Transverse colon (tissue), 4 donors: Measurements from ENCODE around the gene REEP5. TPM values are rescaled to one million over a fixed set of nuclear protein-coding genes. Genes with fewer than 3 reads are reported as not detected.
"Not testable (repeated sequence)": the region's sequence is repeated elsewhere in the genome, so short reads cannot be mapped to it uniquely, and the experiment has no call there.

ENCODE experiments used
- DNase-seq: peaks from one replicate; pipeline ENCODE4 v3.0.0-alpha.2; 2019
- H3K27ac ChIP-seq, 4 donors: fragments of 200-600 bp; sonication (generic); 2 replicates each; pipeline ENCODE4 v1.5.1; 2016 to 2018; ENCODE audit warnings: inconsistent platforms in 4 of 4
- H3K27me3 ChIP-seq: fragments of 200-600 bp; sonication (generic); 2 replicates; pipeline ENCODE4 v1.5.1; 2017; ENCODE audit warnings: inconsistent platforms
- H3K36me3 ChIP-seq, 4 donors: fragments of 200-600 bp; sonication (generic); 2 replicates each; pipeline ENCODE4 v1.5.1; 2017 to 2019; ENCODE audit warnings: inconsistent platforms in 4 of 4
- H3K4me1 ChIP-seq, 4 donors: fragments of 200-600 bp; sonication (generic); 2 replicates each; pipeline ENCODE4 v1.5.1; 2017 to 2020; ENCODE audit warnings: inconsistent platforms in 4 of 4
- H3K4me3 ChIP-seq, 4 donors: fragments of 200-600 bp; sonication (generic); 1 replicate in 1 of 4; 2 replicates in 3 of 4; pipeline versions ENCODE4 v1.5.1 to v1.6.1; 2017 to 2019; ENCODE audit warnings: inconsistent platforms in 4 of 4
- H3K9me3 ChIP-seq, 2 donors: fragments of 200-600 bp; sonication (generic); 2 replicates each; pipeline ENCODE4 v1.5.1; 2017 to 2019; ENCODE audit warnings: inconsistent platforms in 2 of 2
- EP300 ChIP-seq: sonication (generic); formaldehyde crosslinking; IDR thresholded peaks from one replicate; pipeline ENCODE4 v1.6.1; 2017; ENCODE audit warnings: antibody characterized with exemption, low read depth
- POLR2A ChIP-seq: fragments of 450-650 bp; IDR thresholded peaks from one replicate; pipeline ENCODE4 v1.6.1; 2016; ENCODE audit warnings: antibody characterized with exemption, mild to moderate bottlenecking, moderate library complexity
- POLR2AphosphoS5 ChIP-seq, 3 donors: sonication (generic); formaldehyde crosslinking; IDR thresholded peaks; one replicate each; pipeline ENCODE4 v1.6.1; 2016; ENCODE audit warnings: antibody characterized with exemption in 3 of 3
- WGBS, 2 donors: methylation state at CpG; one replicate each; pipeline ENCODE4 v1.1.5; 2018; ENCODE audit warnings: low coverage in 1 of 2; 5-methylcytosine and 5-hydroxymethylcytosine counted together
- in situ Hi-C, 4 donors: fragments of 200-750 bp; cut with MboI; loops; one replicate each; pipeline versions ENCODE4 v1.15.0 to v1.15.1; 2017; ENCODE audit warnings: low sequenced_read_pairs in 3 of 4, low pct_ligation_motif_present in 1 of 4, low pct_unique_long_range_greater_than_20kb in 1 of 4
- intact Hi-C: fragments of 100-400 bp; cut with DNase I; formaldehyde crosslinking; loops from one replicate; pipeline ENCODE4 v1.15.1; 2023; ENCODE audit warnings: low total_unique reads
- total RNA-seq, 4 donors: library from RNA; depleted of rRNA; stranded (reverse); fragments of >200 nt; gene quantifications; one replicate each; pipeline ENCODE4 v1.1.0, GENCODE V29; 2016
- TF ChIP-seq, protein P1 (sequence below), 5 experiments: fragments of 200-600 bp in 3 of 5; fragments of 450-650 bp in 2 of 5; sonication (generic) in 3 of 5; IDR thresholded peaks; 1 replicate in 2 of 5; 2 replicates in 3 of 5; pipeline ENCODE4 v1.5.1; 2016 to 2017; ENCODE audit warnings: antibody characterized with exemption in 5 of 5, inconsistent platforms in 3 of 5, mild to moderate bottlenecking in 2 of 5, moderate library complexity in 1 of 5

The REEP5 gene
- total RNA-seq, 4 donors from 2014 or later = 15.7 to 63.5 (median 56.4) TPM

DNA sequence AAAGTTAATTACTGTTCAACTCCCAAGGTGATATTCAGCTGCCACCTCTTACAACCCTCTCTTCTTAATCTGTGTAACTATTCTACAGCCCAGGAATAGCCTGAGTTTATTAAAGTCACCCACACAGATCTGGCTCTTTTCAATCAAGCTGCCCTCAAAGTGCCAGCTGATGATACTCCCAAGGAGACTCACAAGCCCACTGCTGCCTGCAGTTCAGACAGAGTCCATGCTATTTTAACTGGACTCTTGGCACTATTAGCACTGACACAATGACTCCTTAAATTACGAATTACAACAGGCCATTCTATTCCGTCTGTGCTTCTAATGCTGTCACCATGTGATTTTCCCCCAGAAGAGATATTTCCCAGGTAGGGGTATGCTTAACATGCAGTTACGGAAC is 26.3 kb downstream of the REEP5 start:
- TF ChIP-seq POLR2AphosphoS5 (IDR thresholded peaks at IDR 0.05) (no peak), EP300 (no peak), POLR2A (no peak)
- TF ChIP-seq, protein P1, sequence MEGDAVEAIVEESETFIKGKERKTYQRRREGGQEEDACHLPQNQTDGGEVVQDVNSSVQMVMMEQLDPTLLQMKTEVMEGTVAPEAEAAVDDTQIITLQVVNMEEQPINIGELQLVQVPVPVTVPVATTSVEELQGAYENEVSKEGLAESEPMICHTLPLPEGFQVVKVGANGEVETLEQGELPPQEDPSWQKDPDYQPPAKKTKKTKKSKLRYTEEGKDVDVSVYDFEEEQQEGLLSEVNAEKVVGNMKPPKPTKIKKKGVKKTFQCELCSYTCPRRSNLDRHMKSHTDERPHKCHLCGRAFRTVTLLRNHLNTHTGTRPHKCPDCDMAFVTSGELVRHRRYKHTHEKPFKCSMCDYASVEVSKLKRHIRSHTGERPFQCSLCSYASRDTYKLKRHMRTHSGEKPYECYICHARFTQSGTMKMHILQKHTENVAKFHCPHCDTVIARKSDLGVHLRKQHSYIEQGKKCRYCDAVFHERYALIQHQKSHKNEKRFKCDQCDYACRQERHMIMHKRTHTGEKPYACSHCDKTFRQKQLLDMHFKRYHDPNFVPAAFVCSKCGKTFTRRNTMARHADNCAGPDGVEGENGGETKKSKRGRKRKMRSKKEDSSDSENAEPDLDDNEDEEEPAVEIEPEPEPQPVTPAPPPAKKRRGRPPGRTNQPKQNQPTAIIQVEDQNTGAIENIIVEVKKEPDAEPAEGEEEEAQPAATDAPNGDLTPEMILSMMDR (IDR thresholded peaks at IDR 0.05) = no peak
- in situ Hi-C loops = no loop called here
- DNase-seq = no peak
- WGBS, 2 donors = 80 to 89% methylated on average over 1 to 3 of the region's 3 CpGs
- Histone ChIP-seq H3K27me3 (no peaks in the 10 kb centered on the region), H3K9me3 (no peaks in the 10 kb centered on the region), H3K36me3 (peaks cover 0 to 30% (median 6%) of the 10 kb centered on the region in 4 donors), H3K4me1 (peaks cover 0 to 7% (median 0%) of the 10 kb centered on the region in 4 donors), H3K27ac (no peak overlapping the region), H3K4me3 (no peak overlapping the region)
- intact Hi-C loops = no loop called here

DNA sequence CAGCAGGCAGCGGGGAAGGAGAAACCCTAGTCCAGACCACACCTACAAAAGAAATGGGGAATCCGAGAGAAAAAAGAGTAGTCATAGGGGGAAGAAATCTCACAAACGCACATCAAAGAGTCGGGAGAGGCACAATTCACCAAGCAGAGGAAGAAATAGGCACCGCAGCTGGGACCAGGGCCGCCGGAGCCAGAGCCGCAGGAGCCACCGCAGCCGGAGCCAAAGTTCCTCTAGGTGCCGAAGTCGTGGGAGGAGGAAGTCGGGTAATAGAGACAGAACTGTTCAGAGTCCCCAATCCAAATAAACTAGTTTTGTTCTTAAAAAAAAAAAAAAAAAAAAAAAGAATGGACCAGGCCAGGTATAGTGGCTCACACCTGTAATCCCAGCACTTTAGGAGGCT is 29.3 kb downstream of the REEP5 start:
- 93 to 95% methylated on average over 3 to 13 of the region's 13 CpGs for WGBS, 2 donors
- in situ Hi-C loops (no loop called here), intact Hi-C loops (no loop called here)
- Histone ChIP-seq H3K4me3 (no peak overlapping the region), H3K27ac (no peak overlapping the region), H3K9me3 (no peaks in the 10 kb centered on the region), H3K36me3 (peaks cover 0 to 17% (median 0%) of the 10 kb centered on the region in 4 donors), H3K4me1 (peaks cover 0 to 7% (median 0%) of the 10 kb centered on the region in 4 donors), H3K27me3 (no peaks in the 10 kb centered on the region)
- TF ChIP-seq, protein P1 (IDR thresholded peaks at IDR 0.05) = no peak
- TF ChIP-seq POLR2AphosphoS5 (IDR thresholded peaks at IDR 0.05) (no peak), POLR2A (no peak), EP300 (no peak)
- DNase-seq = no peak

DNA sequence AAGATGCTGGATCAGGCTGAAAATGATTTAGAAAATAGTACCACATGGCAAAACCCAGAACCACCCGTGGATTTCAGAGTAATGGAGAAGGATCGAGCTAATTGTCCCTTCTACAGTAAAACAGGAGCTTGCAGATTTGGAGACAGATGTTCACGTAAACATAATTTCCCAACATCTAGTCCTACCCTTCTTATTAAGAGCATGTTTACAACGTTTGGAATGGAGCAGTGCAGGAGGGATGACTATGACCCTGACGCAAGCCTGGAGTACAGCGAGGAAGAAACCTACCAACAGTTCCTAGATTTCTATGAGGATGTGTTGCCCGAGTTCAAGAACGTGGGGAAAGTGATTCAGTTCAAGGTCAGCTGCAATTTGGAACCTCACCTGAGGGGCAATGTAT is 30.0 kb downstream of the REEP5 start:
- in situ Hi-C loops, DNase-seq, H3K9me3 ChIP-seq, H3K27me3 ChIP-seq, H3K27ac ChIP-seq, H3K4me1 ChIP-seq, H3K4me3 ChIP-seq, intact Hi-C loops: not testable (repeated sequence)
- peaks cover 0 to 16% (median under 1%) of the 10 kb centered on the region in 4 donors for H3K36me3 ChIP-seq
- 83 to 86% methylated on average over 2 to 8 of the region's 8 CpGs for WGBS, 2 donors

DNA sequence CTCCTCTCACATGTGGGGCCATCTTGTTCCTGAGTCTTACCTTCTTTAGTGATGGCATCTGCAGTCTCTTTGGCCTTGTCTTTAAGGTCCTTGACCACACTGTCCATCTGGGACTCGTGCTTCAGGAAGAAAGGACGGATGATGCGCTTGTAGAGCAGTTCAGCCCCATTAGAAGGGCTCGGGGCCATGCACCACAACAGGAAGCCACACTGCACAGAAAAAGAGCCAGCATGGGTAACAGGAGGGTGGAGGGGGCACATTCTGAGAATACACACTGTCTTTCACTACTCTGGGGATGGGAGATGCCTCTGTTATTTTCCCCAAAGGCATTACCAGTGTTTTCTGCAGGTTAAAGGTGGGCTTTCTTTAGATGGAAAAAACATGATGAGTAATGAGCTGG is 35.1 kb downstream of the REEP5 start:
- no peak for DNase-seq
- in situ Hi-C loops = no loop called here
- Histone ChIP-seq H3K4me3 (no peak overlapping the region), H3K36me3 (peaks cover 0 to 36% (median 13%) of the 10 kb centered on the region in 4 donors), H3K27me3 (no peaks in the 10 kb centered on the region), H3K27ac (no peak overlapping the region), H3K9me3 (no peaks in the 10 kb centered on the region), H3K4me1 (no peaks in the 10 kb centered on the region)
- WGBS, 2 donors = 85% methylated on average over 4 of the region's 4 CpGs; no CpG with 5 or more reads in 1 of the 2 donors
- TF ChIP-seq EP300 (no peak), POLR2A (no peak), POLR2AphosphoS5 (IDR thresholded peaks at IDR 0.05) (no peak)
- TF ChIP-seq, protein P1 (IDR thresholded peaks at IDR 0.05) = no peak
- intact Hi-C loops = no loop called here

DNA sequence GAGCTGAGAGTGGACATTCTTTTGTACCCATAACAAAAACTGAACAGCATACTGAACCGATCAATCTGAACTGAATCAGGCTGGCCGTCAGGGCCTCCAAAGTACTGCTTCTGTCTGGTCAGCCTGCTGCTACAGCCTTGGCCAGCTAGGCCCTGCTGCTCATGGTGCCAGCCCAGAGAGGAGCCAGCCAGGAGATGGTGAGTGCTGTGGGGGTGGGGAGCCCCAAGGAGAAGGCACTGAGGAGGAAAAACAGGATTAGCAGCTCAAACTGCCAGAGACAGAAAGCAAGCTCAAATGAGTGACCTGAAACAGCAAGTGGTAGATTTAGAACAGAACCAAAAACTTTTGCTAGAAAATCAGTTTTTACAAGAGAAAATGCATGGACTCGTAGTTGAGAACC is 37.0 kb downstream of the REEP5 start:
- intact Hi-C loops (no loop called here), in situ Hi-C loops (no loop called here)
- no peak overlapping the region for H3K27ac ChIP-seq
- TF ChIP-seq, protein P1 (IDR thresholded peaks at IDR 0.05) = no peak
- no peak for TF ChIP-seq EP300
- no peak for TF ChIP-seq POLR2AphosphoS5 (IDR thresholded peaks at IDR 0.05)
- TF ChIP-seq POLR2A = no peak
- WGBS, 2 donors = 86 to 99% methylated on average over 1 to 3 of the region's 3 CpGs
- no peak overlapping the region for H3K4me3 ChIP-seq
- H3K36me3 ChIP-seq = peaks cover 0 to 43% (median 15%) of the 10 kb centered on the region in 4 donors
- no peaks in the 10 kb centered on the region for H3K27me3 ChIP-seq
- no peaks in the 10 kb centered on the region for H3K4me1 ChIP-seq
- DNase-seq = no peak
- H3K9me3 ChIP-seq = no peaks in the 10 kb centered on the region
